ENCODE results near the gene C11orf68.

C11orf68 gene

DNA sequence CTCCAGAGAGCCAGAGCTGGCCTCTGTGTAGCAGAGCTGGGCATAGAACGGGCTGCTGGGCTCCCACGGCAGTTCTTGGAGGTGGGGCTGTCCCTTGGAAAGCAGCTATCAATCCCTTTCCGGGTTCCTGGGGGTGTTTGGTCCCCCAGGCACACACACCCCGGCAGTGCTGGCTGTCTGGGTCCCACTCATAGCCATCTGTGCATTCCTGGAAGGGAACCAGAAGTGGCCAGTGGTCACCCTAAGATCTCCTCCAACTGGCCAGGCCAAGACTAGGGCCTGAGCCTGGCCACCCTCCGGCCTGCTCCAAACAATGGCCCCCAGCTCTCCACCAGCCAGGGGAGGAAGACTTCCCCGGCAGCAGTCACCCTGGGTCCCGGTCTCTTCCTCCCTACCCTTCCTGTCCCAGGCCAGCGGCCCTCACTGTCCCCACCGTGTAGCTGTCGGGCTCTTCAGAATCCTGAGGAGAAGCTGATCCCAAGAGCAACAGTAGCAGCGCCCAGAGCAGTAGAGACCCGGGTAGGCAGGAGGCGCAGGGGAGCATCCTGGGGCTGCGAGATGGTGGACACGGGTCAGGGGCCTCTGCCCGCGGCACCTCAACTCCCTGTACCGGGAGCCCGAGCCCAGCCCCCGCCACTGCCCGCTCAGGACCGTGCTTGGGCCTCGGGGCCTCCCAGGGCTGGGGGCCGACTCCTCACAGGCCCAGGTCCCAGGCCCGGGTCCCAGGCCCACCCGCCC, 46.9 kb downstream of the C11orf68 start:
- peaks cover 26% of the 10 kb centered on the region for H3K36me3 Mint-ChIP-seq (ENCODE audit: low read depth)
- intact Hi-C loops (cut with micrococcal nuclease): no loop called here
- H3K4me3 Mint-ChIP-seq: peak overlapping the region; percentile 34
- H3K27ac Mint-ChIP-seq: peak overlapping the region; percentile 73
- H3K27me3 Mint-ChIP-seq: peaks cover 25% of the 10 kb centered on the region
- no peaks in the 10 kb centered on the region for H3K9me3 Mint-ChIP-seq
- H3K4me1 Mint-ChIP-seq (ENCODE audit: low read depth): peaks cover 56% of the 10 kb centered on the region

DNA sequence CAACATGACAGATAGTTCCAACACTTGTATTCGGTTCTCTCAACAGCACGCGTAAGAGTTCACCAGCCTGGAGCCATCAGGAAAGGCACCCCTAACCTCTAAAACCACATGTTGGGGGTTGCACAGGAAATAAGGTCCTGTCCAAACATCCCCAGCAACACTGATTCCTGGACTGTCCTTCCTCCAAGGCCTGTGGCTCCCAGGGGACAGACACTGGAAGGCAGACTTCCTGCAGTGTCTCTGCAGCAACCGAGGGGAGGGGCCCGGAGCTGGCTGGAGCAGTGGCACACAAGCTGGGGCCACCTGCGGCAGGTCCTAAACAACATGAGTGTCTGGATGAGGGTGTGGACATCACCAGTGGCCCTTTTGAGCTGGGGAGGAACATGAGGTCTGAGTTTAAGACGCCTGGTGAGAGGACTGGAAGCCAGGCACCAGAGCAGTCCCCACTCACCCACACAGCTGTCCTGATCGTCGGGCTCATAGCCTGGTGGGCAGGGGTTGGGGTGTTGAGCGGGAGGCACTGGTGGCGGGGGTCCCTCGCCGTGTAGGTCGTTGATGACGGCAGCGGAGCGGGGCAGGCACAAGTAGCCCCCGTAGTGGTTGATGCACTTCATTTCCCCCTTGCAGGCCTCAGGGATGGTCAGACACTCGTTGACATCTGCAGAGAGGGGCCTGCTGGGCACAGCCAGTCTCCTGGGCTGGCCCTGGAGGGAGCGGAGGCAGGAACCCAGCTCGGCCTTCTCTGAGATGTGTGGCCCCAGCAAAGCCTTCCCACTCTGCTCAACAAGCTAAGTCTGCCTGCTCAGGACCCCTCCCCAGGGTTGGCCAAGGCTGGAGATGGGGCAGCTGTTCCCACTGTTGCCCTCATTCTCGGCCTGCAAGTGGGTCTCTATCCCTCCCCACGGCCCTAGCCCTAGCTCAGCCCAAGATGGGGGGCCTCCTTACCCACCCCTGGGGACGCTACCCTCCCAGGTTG, 47.9 kb downstream of the C11orf68 start:
- Mint-ChIP-seq H3K4me1 (ENCODE audit: low read depth) (peaks cover 54% of the 10 kb centered on the region), H3K36me3 (ENCODE audit: low read depth) (peaks cover 34% of the 10 kb centered on the region), H3K27me3 (peaks cover 25% of the 10 kb centered on the region), H3K9me3 (no peaks in the 10 kb centered on the region), H3K4me3 (no peak overlapping the region), H3K27ac (peak overlapping the region; percentile 73)
- intact Hi-C loops (cut with micrococcal nuclease): no loop called here

DNA sequence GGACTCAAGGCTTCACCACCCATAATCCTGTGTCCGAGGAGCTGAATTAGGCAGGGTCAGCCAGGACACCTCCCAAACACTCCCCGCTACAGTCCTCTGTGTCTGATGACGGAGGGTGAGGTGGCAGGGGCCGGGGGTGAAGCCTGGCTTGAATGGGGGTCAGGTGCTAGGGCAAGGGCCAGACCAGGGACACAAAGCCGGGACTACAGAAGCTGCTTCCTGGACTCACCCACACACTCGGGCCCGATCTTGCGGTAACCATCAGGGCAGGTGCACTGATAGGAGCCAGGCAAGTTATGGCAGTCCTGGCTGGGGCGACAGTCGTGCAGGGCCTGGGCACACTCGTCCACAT, 48.6 kb downstream of the C11orf68 start:
- peaks cover 58% of the 10 kb centered on the region for H3K4me1 Mint-ChIP-seq (ENCODE audit: low read depth)
- no peaks in the 10 kb centered on the region for H3K9me3 Mint-ChIP-seq
- H3K27ac Mint-ChIP-seq: peak overlapping the region; percentile 51
- peaks cover 25% of the 10 kb centered on the region for H3K27me3 Mint-ChIP-seq
- no peak overlapping the region for H3K4me3 Mint-ChIP-seq
- intact Hi-C loops (cut with micrococcal nuclease): no loop called here
- peaks cover 42% of the 10 kb centered on the region for H3K36me3 Mint-ChIP-seq (ENCODE audit: low read depth)

DNA sequence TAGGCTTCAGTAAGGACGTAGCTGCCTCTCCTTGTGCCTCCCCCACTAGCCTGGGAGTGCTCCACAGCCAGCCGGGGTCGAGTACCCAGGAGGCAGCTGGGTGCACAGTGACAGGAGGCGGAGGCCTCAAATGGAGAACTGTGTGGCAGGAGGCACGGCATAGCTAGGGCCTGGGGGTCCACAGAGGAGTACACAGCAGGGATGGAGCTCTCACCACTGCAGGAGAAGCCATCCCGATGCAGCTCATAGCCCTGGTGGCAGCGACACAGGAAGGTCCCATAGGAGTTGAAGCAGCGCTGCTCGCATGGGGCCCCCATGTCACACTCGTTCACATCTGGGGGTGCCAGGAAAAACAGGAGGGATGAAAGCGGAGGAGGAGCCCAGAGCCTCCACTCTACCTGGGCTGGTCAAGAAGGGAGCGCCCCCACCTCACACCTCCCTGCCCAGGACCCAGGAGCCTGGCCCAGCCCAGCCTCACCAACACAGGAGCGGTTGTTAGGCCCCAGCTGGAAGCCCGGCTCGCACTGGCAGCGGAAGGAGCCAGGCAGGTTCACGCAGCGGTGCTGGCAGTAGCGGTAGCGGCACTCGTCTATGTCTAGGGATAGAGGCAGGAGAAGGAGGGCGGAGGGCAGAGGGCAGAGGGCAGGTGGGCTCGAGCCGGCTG, 49.1 kb downstream of the C11orf68 start:
- H3K27ac Mint-ChIP-seq: no peak overlapping the region
- intact Hi-C loops (cut with micrococcal nuclease): no loop called here
- no peak overlapping the region for H3K4me3 Mint-ChIP-seq
- H3K27me3 Mint-ChIP-seq: peaks cover 25% of the 10 kb centered on the region
- no peaks in the 10 kb centered on the region for H3K9me3 Mint-ChIP-seq
- peaks cover 47% of the 10 kb centered on the region for H3K36me3 Mint-ChIP-seq (ENCODE audit: low read depth)
- H3K4me1 Mint-ChIP-seq (ENCODE audit: low read depth): peaks cover 63% of the 10 kb centered on the region

DNA sequence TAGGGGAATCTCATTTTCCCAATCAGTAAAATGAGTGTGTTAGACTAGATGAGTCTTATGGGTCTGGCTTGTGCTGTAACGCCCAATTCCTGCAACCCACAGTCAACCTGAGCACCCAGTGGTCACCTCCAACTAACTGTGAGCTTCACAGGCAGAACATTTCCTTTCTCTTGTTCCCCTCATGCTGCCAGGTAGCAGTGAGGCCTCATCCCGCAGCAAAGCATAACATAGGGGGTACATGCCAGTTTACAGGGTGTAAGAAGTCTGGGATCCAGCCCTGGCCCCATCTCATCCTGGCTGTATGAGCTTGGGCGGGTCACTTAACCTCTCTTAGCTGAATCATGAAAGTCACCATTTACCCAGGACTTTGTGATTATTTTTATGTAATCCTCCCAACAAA, 50.0 kb downstream of the C11orf68 start:
- intact Hi-C loops (cut with micrococcal nuclease): no loop called here
- Mint-ChIP-seq H3K9me3 (no peaks in the 10 kb centered on the region), H3K4me1 (ENCODE audit: low read depth) (peaks cover 63% of the 10 kb centered on the region)

DNA sequence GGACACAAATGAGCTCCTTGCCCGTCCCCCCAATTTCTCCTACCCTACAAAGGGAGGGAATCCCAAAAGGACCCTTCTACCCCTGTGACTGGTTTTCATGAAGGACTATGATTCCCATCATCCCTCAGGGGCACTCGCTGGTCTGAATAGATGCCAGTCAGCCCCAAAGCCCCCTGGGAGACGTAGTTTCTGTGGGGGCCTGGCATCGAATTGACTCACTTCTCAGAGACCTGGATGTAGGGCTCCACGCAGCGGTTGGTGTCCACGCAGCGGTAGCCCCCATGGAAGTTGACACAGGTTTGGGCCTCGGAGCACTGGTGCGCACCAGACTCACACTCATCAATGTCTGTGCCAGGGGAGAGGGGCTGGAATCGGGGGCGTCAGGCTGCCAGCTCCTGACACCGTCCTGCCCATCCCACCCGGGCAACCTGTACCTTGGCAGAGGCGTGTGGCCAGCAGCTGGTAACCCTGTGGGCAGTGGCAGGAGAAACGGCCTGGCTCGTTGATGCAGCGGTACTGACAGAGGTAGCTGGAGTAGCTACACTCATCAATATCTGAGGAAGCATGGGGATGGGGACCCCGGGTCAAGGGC, 50.7 kb downstream of the C11orf68 start:
- Mint-ChIP-seq H3K27me3 (peaks cover 22% of the 10 kb centered on the region), H3K36me3 (ENCODE audit: low read depth) (peaks cover 58% of the 10 kb centered on the region), H3K4me3 (no peak overlapping the region), H3K27ac (no peak overlapping the region), H3K9me3 (no peaks in the 10 kb centered on the region), H3K4me1 (ENCODE audit: low read depth) (peaks cover 63% of the 10 kb centered on the region)
- intact Hi-C loops (cut with micrococcal nuclease): no loop called here

More for the DNA sequence above, 50.0 kb downstream of the C11orf68 start:
- Mint-ChIP-seq H3K4me3 (no peak overlapping the region), H3K27ac (no peak overlapping the region), H3K27me3 (peaks cover 25% of the 10 kb centered on the region), H3K36me3 (ENCODE audit: low read depth) (peaks cover 55% of the 10 kb centered on the region)

DNA sequence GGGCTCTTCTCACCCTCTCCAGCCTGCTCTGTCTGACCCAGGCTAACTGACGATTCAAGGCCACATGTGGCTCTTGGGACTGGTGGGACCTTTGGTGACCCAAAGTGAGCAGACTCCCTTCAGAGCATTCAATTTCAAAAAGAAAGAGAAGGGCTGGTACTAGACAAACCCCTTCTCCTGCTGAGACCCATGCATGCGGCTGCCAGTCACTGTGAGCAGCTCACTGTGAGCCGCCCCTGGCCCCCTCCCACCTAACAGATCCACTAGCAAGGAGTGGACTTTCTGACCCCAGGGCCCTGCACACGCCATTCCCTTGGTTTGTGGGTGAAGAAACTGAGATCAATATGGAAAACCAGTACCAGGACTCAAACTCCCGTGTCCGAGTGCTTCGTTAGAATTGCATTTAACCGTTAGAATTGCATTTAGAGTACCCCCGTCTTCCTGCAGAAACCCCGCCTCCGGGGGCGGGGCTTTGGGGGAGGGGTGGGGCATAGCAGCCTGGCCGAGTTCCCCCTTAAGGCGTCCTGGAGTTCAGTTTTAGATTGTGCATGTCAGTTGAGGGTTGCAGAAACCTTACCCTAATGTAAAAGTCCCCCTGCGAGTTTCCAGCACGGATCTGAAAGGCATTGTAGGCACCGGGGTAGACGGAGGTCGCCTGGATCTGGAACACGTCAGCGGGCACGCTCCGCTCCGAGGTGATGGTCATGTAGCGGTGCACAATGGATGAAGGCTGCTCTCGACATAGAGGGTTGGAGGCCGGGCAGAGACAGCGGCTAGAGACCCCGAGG, 51.4 kb downstream of the C11orf68 start:
- H3K36me3 Mint-ChIP-seq (ENCODE audit: low read depth): peaks cover 61% of the 10 kb centered on the region
- no peaks in the 10 kb centered on the region for H3K9me3 Mint-ChIP-seq
- peaks cover 65% of the 10 kb centered on the region for H3K4me1 Mint-ChIP-seq (ENCODE audit: low read depth)
- H3K4me3 Mint-ChIP-seq: no peak overlapping the region
- H3K27ac Mint-ChIP-seq: no peak overlapping the region
- intact Hi-C loops (cut with micrococcal nuclease): no loop called here
- H3K27me3 Mint-ChIP-seq: peaks cover 18% of the 10 kb centered on the region

Data from dendritic cell treated with granulocyte-macrophage colony-stimulating factor and Interleukin-4, amounts not matched to agents 40 ng/mL and 50 ng/mL, for 4 days (primary cell).